K562 (cell line): ENCODE measurements around the gene DDX43.

Experiments used
- ESRRA ChIP-seq: fragments of 450-650 bp; IDR thresholded peaks from 2 replicates; pipeline ENCODE4 v1.6.1; 2014; ENCODE audit warnings: low read depth, mild to moderate bottlenecking, moderate library complexity, borderline replicate concordance
- FOSL1 ChIP-seq: fragments of 200-800 bp; sonication (Bioruptor generic); conservative IDR thresholded peaks from 2 replicates; pipeline ENCODE4 v1.6.1; 2016; ENCODE audit warnings: missing genetic modification characterization, missing compliant biosample characterization
- SIN3A ChIP-seq, 2 experiments: fragments of 150-350 bp in 1 of 2; IDR thresholded peaks; 2 replicates each; pipeline ENCODE4 v1.6.1; 2011 to 2016; ENCODE audit warnings: borderline replicate concordance in 2 of 2, low read depth in 2 of 2, low read length in 2 of 2, mild to moderate bottlenecking in 2 of 2, moderate library complexity in 2 of 2; ENCODE audit not compliant: control insufficient read depth in 1 of 2
- TF ChIP-seq, protein P1 (sequence below): fragments of 250-450 bp; sonication (Bioruptor Pico); IDR thresholded peaks from 2 replicates; pipeline ENCODE4 v1.4.0; 2020; ENCODE audit warnings: mild to moderate bottlenecking, moderate library complexity

DNA sequence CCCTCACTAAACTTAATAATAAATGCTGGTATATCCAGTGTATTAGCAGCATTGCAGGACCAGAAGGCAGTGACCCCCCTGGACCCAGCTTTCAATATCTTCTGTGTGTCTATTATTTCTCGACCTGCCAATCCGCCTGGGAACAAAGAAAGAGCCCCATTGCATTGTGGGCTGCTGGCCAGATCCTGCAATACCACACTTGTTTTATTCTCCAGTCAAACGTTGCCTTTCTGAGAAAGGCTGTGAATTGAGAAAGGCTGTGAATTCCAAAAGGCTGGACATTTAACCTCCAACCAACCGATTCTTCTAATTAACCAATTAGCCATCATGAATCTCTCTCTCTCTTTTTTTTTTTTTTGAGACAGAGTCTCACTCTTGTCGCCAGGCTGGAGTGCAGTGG lies 65.4 kb downstream of the DDX43 start:
- TF ChIP-seq, protein P1, sequence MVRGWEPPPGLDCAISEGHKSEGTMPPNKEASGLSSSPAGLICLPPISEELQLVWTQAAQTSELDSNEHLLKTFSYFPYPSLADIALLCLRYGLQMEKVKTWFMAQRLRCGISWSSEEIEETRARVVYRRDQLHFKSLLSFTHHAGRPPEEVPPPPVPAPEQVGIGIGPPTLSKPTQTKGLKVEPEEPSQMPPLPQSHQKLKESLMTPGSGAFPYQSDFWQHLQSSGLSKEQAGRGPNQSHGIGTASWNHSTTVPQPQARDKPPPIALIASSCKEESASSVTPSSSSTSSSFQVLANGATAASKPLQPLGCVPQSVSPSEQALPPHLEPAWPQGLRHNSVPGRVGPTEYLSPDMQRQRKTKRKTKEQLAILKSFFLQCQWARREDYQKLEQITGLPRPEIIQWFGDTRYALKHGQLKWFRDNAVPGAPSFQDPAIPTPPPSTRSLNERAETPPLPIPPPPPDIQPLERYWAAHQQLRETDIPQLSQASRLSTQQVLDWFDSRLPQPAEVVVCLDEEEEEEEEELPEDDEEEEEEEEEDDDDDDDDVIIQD = no peak
- TF ChIP-seq FOSL1 (tag) (no peak), ESRRA (no peak), SIN3A (IDR thresholded peaks at IDR 0.05; ENCODE audit: borderline replicate concordance in 2 of 2, control insufficient read depth in 1 of 2, low read depth in 2 of 2, low read length in 2 of 2) (no peak)
